Mucosa of descending colon (tissue), 3 donors: Measurements from ENCODE around the gene LLGL2. TPM values are rescaled to one million over a fixed set of nuclear protein-coding genes. Genes with fewer than 3 reads are reported as not detected.

Experiments used
- ATAC-seq: fragments of 200-7000 bp; cut with Tn5 transposase; one replicate; pipeline ENCODE4 v1.9.1; 2020; ENCODE audit warnings: mild to moderate bottlenecking, moderate library complexity
- DNase-seq, 3 donors: peaks; one replicate each; pipeline ENCODE4 v3.0.0-alpha.2; 2020
- H3K36me3 ChIP-seq: fragments of 200-600 bp; one replicate; pipeline ENCODE4 v1.8.0; 2021; ENCODE audit warnings: low read depth, mild to moderate bottlenecking
- H3K4me1 ChIP-seq: fragments of 200-600 bp; one replicate; pipeline ENCODE4 v1.8.0; 2021; ENCODE audit warnings: low read depth, mild to moderate bottlenecking
- H3K4me3 ChIP-seq: fragments of 200-600 bp; one replicate; pipeline ENCODE4 v1.8.0; 2021; ENCODE audit warnings: mild to moderate bottlenecking
- H3K9me3 ChIP-seq: fragments of 200-600 bp; one replicate; pipeline ENCODE4 v1.8.0; 2021; ENCODE audit warnings: mild to moderate bottlenecking
- CTCF ChIP-seq: fragments of 200-600 bp; IDR thresholded peaks from one replicate; pipeline ENCODE4 v1.8.0; 2022; ENCODE audit warnings: antibody characterized with exemption, mild to moderate bottlenecking
- intact Hi-C, 2 donors: fragments of 100-400 bp; cut with DNase I in 1 of 2; cut with micrococcal nuclease in 1 of 2; formaldehyde crosslinking; loops; one replicate each; pipeline versions ENCODE4 v1.11.0 to v1.11.1; 2022; cut with DNase I, micrococcal nuclease
- total RNA-seq, 3 donors: library from RNA; stranded (reverse); fragmentation: NEBNext Ultra II Directional in 2 of 3; extraction: Animal tissue kit (Norgen Biotek cat#: 25700) in 2 of 3; gene quantifications; one replicate each; pipeline versions ENCODE4 v1.2.1 to v1.2.4, GENCODE V29; 2021 to 2023
- donor health status: DM: no; HTN: no; CAD: no; lungs with moderate emphysema.
- donor health status: DM: no; HTN: no; CAD: no.
- donor health status: DM: no; HTN: yes; CAD: no.

The LLGL2 gene
- total RNA-seq, 3 donors from 2014 or later = 269 to 590 (median 405) TPM

GRCh38 chr17:75512926-75513640, 12.4 kb upstream of the LLGL2 start:
- no peak for TF ChIP-seq CTCF
- peaks cover 35% of the 10 kb centered on the region for H3K4me1 ChIP-seq
- DNase-seq = no peak
- no peaks in the 10 kb centered on the region for H3K9me3 ChIP-seq
- H3K4me3 ChIP-seq = no peak overlapping the region
- ATAC-seq = no peak
- H3K36me3 ChIP-seq = no peaks in the 10 kb centered on the region
- intact Hi-C loops = loop anchor here in 1 of 2 donors (10.0 kb wide), 1 partner anchor 88 kb away; no protein-coding TSS in a partner anchor

- peak in 1 of 3 donors; percentile 55 for DNase-seq
- H3K36me3 ChIP-seq = no peaks in the 10 kb centered on the region
- peaks cover 35% of the 10 kb centered on the region for H3K4me1 ChIP-seq
- no peak for ATAC-seq
- H3K9me3 ChIP-seq = no peaks in the 10 kb centered on the region
- intact Hi-C loops = loop anchor here in 1 of 2 donors (10.0 kb wide), 1 partner anchor 89 kb away; no protein-coding TSS in a partner anchor
- TF ChIP-seq CTCF = no peak
- H3K4me3 ChIP-seq = no peak overlapping the region
Observed at GRCh38 chr17:75513641-75514000, 11.9 kb upstream of the LLGL2 start.

- DNase-seq = peak in 2 of 3 donors; percentile 57 to 69
- Histone ChIP-seq H3K4me1 (peaks cover 35% of the 10 kb centered on the region), H3K9me3 (no peaks in the 10 kb centered on the region), H3K36me3 (no peaks in the 10 kb centered on the region), H3K4me3 (peak overlapping the region; percentile 77)
- ATAC-seq = no peak
- no peak for TF ChIP-seq CTCF
- intact Hi-C loops = loop anchor here in 1 of 2 donors (10.0 kb wide), 1 partner anchor 90 kb away; no protein-coding TSS in a partner anchor
Observed at GRCh38 chr17:75514299-75514918, 11.1 kb upstream of the LLGL2 start.

GRCh38 chr17:75514919-75515495, 10.5 kb upstream of the LLGL2 start:
- Histone ChIP-seq H3K36me3 (no peaks in the 10 kb centered on the region), H3K4me3 (peak overlapping the region; percentile 77), H3K4me1 (peaks cover 32% of the 10 kb centered on the region), H3K9me3 (no peaks in the 10 kb centered on the region)
- TF ChIP-seq CTCF = no peak
- DNase-seq (peak in 1 of 3 donors; percentile 36), ATAC-seq (no peak)
- intact Hi-C loops = loop anchor here in 1 of 2 donors (10.0 kb wide), 1 partner anchor 90 kb away; no protein-coding TSS in a partner anchor

GRCh38 chr17:75515496-75516254, 9.8 kb upstream of the LLGL2 start, which contains the start of gene CASKIN2:
Gene CASKIN2 (minus strand): TSS chr17:75515537. CDS start chr17:75513804, 1,733 bp downstream.
- ATAC-seq = peak; percentile 84
- Histone ChIP-seq H3K36me3 (no peaks in the 10 kb centered on the region), H3K4me1 (peaks cover 30% of the 10 kb centered on the region), H3K4me3 (peak within 1 kb of the TSS; percentile 94), H3K9me3 (no peaks in the 10 kb centered on the region)
- DNase-seq = peak; percentile 95 to 98 (median 97)
- TF ChIP-seq CTCF = peak; percentile 92
- intact Hi-C loops = loop anchor here (2.0 to 10.0 kb wide), 2 partner anchors 87 to 91 kb away; no protein-coding TSS in a partner anchor
